DOHH2 (cell line): ENCODE results near the gene AFAP1.

ENCODE experiments used
- CTCF ChIP-seq: fragments of 200-600 bp; sonication (generic); IDR thresholded peaks from one replicate; pipeline ENCODE4 v1.5.1; 2014; ENCODE audit warnings: antibody characterized with exemption, mild to moderate bottlenecking, low read depth, low read length; ENCODE audit not compliant: poor library complexity, severe bottlenecking
- EZH2phosphoT487 ChIP-seq: fragments of 200-600 bp; sonication (generic); IDR thresholded peaks from 2 replicates; pipeline ENCODE4 v1.6.1; 2017; ENCODE audit warnings: borderline replicate concordance, mild to moderate bottlenecking, antibody characterized with exemption, low read length, moderate library complexity, mixed read lengths

GRCh38 chr4:7904952-7905915 is 34.4 kb downstream of the AFAP1 start:
- TF ChIP-seq CTCF (no peak), EZH2phosphoT487 (no peak)
